HG02610 (cell line): ENCODE results near the gene CNGA3.

Source experiments
- ATAC-seq: cut with Tn5 transposase; IDR thresholded peaks from one replicate; pipeline ENCODE4 v1.9.1; 2021; ENCODE audit warnings: mild to moderate bottlenecking, moderate library complexity; ENCODE audit not compliant: unreplicated experiment

Gene CNGA3

GRCh38 chr2:98376301-98376910 is 30.1 kb downstream of the CNGA3 start:
- no peak for ATAC-seq

GRCh38 chr2:98376996-98377395 is 30.7 kb downstream of the CNGA3 start:
- no peak for ATAC-seq

- no peak for ATAC-seq
Observed at GRCh38 chr2:98377544-98377943, 31.3 kb downstream of the CNGA3 start.

- ATAC-seq, result no peak
Observed at GRCh38 chr2:98378196-98378595, 31.9 kb downstream of the CNGA3 start.

GRCh38 chr2:98378901-98379300 is 32.6 kb downstream of the CNGA3 start:
- ATAC-seq, result no peak

- ATAC-seq, result no peak
Observed at GRCh38 chr2:98379311-98380202, 33.3 kb downstream of the CNGA3 start.

GRCh38 chr2:98380203-98380535 is 33.9 kb downstream of the CNGA3 start:
- no peak for ATAC-seq

GRCh38 chr2:98381494-98381893 is 35.2 kb downstream of the CNGA3 start:
- no peak for ATAC-seq

GRCh38 chr2:98382086-98382485 is 35.8 kb downstream of the CNGA3 start:
- no peak for ATAC-seq

- no peak for ATAC-seq
Observed at GRCh38 chr2:98382739-98383138, 36.5 kb downstream of the CNGA3 start.

- no peak for ATAC-seq
Observed at GRCh38 chr2:98383166-98383565, 36.9 kb downstream of the CNGA3 start.

- ATAC-seq, result no peak
Observed at GRCh38 chr2:98385050-98385699, 38.9 kb downstream of the CNGA3 start.

GRCh38 chr2:98387478-98387877 is 41.2 kb downstream of the CNGA3 start:
- no peak for ATAC-seq

GRCh38 chr2:98388081-98388480 is 41.8 kb downstream of the CNGA3 start:
- ATAC-seq, result no peak

GRCh38 chr2:98388601-98389250 is 42.5 kb downstream of the CNGA3 start:
- ATAC-seq, result no peak

- ATAC-seq, result no peak
Observed at GRCh38 chr2:98389251-98389605, 43.0 kb downstream of the CNGA3 start.

GRCh38 chr2:98390571-98391476 is 44.6 kb downstream of the CNGA3 start:
- no peak for ATAC-seq

- ATAC-seq, result no peak
Observed at GRCh38 chr2:98391581-98392270, 45.5 kb downstream of the CNGA3 start.

- ATAC-seq, result no peak
Observed at GRCh38 chr2:98393354-98393753, 47.1 kb downstream of the CNGA3 start.

- ATAC-seq, result no peak
Observed at GRCh38 chr2:98394595-98395153, 48.4 kb downstream of the CNGA3 start.
